HL-60 (cell line): ENCODE results near the gene RPL5.

ENCODE experiments used
- CTCF ChIP-seq: IDR thresholded peaks from one replicate; pipeline ENCODE4 v1.5.1; 2011; ENCODE audit warnings: low read length, control low read depth, inconsistent platforms; ENCODE audit not compliant: insufficient read depth
- POLR2AphosphoS5 ChIP-seq: IDR thresholded peaks from 2 replicates; pipeline ENCODE4 v1.6.1; 2012; ENCODE audit warnings: low read depth

GRCh38 chr1:92879316-92879968 is 47.6 kb downstream of the RPL5 start:
- TF ChIP-seq CTCF (no peak), POLR2AphosphoS5 (no peak)
